HG03025 (cell line): ENCODE data around the gene DNAH1.

Source experiments
- ATAC-seq: cut with Tn5 transposase; IDR thresholded peaks from one replicate; pipeline ENCODE4 v1.9.1; 2021; ENCODE audit warnings: mild to moderate bottlenecking, moderate library complexity; ENCODE audit not compliant: unreplicated experiment, low FRiP score

The DNAH1 gene

DNA sequence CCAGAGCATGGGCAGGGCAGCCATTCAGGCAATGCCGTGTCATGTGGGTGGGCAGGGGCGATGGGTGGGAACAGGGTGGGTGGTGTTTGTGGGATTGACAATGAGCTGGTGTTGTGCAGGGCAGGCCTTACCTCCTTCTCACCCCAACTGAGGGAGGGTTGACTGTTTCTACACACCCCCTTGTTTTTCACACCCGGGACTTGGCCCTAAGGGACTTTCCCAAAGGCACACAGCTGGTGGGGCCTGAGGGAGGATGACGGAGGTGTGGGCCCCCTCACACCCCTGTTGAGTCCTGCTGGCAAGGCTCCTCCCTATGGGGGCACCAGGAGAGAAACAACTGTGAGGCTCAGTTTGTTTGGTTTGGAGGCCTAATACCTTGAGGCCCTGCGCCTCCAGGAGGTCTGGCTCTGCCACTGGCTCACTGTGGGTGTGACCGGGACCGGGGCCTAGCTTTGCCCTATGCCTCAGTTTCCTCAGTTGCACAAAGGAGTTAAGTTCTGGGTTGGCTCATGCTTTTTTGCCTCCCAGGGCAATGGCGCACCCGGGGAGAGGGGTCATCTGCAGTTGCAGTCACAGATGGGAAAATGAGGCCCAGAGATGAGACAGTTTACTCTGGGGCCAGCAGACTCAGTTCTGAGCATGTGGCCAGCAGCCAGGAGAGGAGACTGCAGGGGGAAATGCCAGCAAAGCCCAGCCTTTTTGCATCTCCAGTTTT, 5.1 kb upstream of the DNAH1 start:
- no peak for ATAC-seq

DNA sequence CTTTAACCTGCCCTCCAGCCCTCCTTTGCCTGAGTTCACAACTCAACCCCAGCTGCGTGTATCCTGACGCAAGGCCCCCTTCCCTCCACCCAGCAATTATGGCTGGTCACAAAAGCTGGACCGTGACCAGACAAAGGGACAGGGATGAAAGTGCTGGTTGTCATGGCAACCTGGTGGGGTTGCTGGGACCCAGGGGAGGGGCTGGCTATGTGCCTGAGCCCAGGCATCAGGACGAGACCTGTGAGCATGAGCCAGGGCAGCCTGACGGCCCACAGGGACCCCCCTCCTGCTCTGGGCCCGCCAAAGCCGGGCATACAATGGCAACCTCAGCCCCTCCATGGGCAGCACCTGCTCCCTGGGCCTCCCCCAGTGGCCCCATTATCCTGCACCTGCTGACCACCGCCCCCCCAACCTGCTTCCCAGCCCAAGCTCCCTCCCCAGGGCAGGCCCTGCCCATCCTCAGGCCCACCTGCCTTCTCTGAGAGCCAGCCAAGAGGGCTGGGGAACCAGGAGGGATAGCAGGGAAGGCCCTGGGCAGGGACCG, 4.5 kb upstream of the DNAH1 start:
- no peak for ATAC-seq

DNA sequence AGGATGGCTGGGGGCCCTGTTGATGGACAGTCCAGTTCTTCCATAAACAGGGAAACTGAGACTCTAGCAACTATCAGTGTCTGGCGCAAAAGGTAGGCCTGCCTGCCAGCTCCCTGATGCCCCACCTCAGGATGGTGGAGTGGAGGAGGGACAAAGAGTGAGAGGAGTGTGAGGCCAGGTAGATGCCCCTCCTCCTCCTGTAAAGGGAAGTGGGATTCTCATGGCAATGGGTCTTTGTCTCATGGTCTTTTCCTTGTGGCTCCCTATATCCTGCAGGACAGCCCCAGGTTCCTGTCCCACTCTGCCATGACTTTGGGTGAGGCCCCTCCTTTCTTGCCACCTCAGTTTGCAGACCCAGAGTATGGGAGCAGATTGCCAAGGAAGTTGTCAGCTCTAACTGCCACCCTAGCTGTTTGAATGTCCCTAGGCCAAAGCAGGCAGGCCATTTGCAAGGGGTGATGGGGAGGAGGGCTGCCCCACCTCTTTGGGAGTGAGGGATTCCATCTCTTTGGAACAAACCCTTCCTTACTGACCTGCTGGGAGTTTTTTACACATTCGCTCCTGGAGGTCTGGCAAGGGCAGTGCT, 2.8 kb upstream of the DNAH1 start:
- ATAC-seq, result no peak

DNA sequence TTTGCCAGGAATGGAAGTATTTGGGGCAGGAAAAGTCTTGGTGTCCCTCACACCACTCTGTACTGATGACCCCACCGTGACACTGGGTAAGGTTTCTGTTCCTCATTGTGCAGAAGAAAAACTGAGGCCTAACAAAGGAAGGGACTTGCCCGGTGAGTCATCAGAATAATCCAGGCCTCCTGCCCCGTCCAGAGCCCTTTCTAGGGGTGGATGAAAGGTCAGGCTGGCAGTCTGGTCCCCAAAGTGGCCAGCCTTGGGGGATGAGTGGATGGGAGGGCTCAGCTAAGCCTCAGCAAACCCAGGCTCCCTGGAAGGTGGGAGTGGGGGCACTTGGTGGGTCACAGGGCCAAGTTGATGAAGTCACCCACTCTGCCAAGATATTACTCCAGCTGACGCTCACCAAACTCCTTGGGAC, 2.3 kb upstream of the DNAH1 start:
- peak; percentile 45 for ATAC-seq

DNA sequence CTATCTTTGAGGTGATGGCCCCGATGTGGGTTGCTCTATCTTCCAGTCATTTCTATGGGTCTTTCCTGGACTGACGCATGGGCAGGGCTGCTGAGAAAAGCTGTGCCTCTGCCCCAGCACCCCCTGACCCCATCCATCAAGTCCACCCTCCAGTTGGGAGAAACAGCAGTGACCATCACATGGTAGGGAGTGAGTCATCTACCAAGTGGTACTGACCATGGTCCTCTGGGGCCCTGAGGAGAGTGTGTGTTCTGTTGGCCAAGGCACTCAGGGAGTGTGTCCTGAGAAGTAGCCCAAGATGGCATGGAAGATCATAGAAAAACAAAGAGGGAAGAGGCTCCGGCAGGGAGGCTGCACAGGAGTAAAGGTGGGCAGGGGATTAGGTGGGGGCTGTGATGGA, 1.6 kb upstream of the DNAH1 start:
- no peak for ATAC-seq

DNA sequence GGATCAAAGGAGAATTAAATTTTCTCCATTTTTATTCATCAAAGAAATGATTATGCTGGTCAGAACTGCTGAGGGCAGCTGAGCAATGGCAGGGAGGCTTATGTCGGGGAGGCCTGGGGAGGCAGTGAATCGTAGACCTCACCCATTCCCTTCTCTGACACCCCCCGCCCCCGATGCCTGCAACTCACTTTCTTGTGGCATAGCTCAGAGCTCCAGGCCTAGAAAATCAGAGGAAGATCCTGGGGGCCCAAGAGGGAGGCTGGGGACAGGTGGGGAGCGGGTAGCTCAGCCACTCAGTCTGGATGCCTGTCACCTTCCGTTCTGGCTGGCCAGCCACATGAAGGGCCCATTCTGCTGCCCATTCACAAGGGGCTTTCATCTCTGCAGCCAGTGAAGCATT, 1.1 kb upstream of the DNAH1 start:
- no peak for ATAC-seq

DNA sequence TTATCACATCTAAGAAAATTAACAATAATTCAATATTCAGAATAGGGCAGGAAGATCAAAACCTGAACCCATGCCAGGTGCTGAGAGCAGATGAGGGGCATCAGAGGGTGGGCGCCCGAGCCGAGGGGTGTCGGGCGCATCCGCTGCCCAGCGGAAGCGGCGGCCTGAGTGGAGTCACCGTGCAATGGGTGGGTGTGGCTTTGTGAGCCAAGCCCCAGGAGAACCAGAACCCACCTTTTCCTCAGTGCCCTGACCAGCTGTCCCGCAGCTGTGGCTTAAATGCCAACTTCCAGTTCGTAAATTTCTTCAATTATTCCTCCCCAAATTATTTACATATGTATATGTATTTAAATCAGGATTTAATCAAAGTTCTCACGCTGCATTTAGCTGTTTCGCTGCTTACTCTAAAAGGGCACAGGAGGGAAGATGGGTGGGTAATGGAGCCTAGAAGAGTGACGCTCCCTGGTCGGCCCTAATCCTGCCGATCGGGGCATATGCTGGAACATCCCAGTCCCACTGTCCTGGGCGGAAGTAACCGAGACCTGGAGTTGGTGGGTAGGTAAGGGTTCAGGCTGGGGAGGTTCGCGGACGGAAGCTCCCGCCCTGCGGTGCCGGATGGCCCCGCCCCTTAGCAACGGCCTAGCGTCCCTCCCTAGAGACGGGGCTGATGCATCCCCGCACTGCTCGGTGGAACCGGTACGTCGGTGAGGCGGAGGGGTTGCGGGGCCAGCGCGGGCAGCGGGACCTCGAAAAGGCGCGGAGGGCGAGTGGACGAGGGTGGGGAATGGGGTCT, 1.3 kb downstream of the DNAH1 start:
- ATAC-seq, result no peak

DNA sequence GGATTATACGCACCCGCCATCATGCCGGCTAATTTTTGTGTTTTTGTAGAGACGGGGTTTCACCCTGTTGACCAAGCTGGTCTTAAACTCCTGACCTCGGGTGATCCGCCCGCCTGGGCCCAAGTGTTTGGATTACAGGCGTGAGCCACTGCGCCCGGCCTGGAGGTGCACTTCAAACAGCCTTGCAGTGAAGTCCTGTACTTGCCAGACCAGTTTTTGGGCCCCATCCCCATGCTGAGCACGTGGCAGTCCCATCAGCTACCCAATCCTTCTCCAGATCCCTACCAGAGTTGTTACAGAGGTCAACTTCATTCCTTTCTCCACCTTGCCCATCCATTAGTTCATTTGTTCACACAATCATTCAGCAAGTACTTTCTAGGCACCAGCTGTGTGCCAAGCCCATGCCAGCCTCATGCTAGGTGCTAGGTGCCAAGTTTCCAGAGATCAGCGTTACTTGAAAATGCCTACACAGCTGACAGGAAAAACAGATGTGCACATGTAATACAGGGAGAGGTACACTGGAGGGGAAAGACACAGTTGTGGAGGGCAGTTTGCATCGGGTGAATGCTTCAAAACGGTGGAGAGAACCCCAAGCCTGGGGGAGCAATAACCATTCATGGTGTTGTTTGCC, 2.2 kb downstream of the DNAH1 start:
- ATAC-seq, result no peak

DNA sequence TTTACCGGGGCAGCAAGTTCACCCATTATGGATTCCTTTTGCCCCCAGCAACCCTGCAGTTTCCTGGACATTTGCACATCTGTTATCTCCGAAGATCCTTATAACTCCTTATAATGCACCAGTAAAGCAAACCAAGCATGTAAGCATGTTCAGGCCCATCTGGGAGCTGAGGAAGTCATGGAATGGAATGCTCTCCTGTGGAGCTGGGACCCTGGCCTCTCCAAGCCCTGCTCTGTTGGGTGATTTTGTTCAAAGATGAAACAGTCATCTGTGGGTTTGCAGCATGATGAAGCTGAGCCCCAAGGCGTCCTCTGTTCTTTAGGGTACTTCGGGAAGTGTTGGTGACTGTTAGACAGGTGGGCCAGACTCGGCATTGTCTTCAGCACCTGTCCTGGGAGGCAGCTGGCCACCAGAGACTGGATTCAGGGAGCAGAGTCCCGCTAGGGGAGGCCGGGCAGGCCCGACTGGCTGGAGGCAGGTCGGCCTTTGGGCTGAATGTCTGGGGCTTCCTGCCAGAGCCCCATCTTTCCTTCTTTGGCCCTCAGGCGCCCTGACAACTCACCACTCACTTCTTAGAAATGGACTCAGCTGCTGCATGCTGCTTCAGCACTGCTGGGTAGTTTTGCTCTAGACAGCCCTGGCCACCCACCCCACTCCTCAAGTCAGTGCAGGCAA, 3.9 kb downstream of the DNAH1 start:
- no peak for ATAC-seq

DNA sequence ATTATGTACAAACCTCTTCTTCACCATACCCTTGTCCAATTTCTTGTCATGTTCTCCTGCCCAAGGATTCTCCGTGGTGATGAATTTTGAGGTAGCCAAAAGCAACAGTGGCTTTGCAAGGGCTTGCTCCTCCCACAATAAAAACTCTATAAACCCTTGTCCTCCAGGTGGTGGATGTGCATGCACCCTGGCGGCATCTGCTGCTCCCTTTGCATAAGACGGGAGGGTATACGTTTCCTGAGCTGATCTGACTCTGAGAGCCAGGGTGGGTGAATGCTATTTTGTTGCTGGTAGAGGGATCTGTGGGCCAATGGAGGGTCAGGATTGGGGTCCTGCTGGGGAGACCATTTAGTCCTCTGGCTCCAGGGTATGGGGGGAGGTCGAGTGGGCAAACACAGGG, 5.4 kb downstream of the DNAH1 start:
- no peak for ATAC-seq

DNA sequence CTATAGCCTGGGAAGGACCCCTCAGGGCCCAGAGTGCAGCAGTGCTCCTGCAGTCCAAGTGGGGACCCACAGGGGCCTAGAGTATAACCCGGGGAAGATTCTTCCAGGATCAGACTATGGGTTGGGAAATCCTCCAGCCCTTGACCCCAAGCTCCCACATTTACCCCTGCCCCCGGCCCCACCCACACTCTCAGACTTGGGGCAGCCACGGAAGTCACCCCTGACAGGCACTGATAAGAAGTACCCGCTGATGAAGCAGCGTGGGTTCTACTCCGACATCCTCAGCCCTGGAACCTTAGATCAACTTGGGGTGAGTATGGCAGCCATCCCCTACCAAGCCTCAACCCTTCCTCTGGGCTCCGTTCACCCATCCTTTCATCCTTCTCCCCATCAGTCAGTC, 6.3 kb downstream of the DNAH1 start:
- no peak for ATAC-seq

DNA sequence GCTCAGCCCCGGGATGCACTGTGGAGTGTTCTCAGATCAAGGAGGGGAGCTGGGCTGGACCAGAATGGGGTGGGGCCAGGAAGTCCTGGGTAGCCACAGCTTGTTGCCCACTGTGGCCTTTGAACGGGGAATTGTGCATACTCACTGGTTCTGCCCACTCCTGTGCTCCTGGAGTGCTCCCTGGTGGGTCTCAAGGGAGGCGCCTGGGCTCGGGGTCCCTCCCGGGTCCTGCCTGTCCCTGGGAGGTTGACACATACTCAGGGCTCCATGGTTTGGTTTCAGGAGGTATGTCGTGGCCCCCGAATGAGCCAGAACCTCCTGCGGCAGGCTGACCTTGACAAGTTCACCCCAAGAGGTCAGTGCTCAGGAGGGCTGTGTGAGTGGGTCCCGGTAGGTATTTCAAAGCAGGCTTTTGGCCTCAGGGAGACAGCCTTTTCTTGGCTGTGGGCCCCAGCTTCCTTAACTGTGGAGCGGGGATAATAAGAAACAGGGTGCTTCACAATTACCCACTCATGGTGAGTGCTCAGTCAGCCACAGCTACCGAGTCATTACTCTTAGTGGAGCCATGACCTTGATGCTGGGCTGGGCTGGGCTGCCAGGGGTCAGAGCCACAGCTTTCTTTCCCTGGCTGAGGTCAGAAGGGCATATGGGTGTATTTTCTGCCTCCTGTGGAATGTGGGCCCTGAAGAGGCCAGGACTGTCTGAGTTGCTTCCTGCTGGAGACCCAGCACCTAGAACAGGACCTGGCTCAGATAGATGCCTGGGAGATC, 7.6 kb downstream of the DNAH1 start:
- ATAC-seq, result no peak

DNA sequence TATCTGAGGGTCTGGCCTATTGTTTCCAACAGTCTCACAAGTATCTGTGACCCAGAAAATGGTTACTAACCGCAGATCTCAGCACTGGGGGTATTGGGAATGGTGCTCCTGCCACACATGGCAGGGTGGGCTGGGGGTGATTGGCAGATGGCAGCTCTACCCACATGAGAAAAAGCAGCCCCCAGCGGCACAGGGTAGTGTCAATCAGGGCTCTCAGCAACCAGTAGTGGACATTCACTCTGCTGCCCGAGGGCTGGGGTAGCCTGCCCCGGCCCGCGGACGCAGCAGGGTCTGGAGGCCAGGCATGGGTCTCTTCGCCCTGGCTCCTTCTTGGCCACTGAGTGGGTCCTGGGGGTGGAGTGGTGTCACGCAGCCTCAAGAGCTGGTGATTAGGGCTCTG, 8.6 kb downstream of the DNAH1 start:
- ATAC-seq, result no peak

DNA sequence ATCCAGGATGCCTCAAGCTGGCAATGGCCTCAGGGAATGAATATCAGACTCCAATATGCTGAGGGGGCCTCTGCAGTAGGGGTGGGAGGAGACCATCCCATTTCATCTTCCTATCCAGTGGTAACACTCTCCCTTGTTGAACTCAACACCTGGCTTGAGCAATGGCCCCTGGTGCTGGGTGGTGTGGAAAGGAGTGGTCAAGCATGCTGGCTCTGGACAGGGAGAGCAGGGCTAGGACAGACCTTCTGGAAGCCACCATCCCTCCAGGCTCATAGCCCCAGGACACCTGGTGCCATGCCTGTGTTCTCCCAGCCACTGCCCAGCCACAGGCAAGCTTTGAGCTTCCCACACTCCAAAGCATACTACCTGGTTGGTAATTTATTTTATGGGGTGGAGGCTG, 9.6 kb downstream of the DNAH1 start:
- ATAC-seq, result no peak

DNA sequence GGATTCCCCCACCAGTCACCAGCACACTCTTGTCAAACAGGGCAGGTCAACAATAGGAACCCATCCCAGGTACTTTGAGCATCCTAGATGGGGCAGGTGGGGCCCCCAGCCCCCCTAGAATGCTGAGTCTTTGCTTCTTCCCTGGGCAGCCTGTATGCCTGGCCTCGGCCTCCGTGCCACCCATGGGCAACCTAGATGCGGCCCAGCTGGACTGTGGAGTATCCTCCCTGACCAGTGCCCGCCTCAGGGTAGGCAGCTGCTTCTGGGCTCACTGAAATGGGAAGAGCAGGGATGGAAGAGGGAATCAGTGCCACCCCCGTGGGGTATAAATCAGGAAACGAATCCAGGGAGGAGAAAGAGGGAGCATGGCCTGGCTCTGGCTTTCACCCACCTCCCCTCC, 10.9 kb downstream of the DNAH1 start:
- ATAC-seq, result no peak

DNA sequence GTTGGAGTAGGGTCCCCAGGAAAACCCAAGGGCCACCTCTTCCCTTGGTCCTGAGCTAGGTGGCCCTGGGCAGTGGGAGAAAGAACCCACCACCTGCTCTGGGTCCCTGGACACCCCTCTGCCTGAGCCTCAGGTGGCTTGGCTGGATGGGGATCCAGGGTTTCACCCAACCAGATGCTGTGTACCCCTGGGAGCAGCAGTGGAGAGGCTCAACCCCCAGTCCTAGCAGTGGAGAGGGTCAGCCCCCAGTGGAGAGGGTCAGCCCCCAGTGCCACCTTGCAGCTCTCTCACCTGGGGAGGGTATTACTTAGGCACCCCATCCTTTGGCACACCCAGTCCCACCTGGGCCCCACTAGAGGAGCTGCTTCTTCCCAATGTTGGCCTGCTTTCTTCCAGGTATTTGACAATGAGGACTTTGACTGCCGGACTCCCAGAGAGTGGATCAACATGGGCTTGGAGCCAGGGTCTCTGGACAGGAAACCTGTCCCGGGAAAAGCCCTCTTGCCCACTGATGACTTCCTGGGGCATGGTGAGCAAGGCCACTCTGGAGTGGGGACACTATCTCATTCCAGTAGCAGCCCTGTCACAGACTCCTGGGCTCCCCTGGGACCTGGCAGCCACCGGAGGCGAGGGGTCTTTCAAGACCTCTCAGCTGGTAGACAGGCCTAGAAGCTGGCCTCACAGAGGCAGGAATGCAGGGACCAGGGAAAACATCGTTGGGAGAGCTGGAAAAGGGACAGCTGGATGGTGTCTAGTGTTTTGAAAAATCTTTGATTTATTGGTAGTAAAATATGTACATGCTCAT, 11.6 kb downstream of the DNAH1 start:
- ATAC-seq, result no peak

DNA sequence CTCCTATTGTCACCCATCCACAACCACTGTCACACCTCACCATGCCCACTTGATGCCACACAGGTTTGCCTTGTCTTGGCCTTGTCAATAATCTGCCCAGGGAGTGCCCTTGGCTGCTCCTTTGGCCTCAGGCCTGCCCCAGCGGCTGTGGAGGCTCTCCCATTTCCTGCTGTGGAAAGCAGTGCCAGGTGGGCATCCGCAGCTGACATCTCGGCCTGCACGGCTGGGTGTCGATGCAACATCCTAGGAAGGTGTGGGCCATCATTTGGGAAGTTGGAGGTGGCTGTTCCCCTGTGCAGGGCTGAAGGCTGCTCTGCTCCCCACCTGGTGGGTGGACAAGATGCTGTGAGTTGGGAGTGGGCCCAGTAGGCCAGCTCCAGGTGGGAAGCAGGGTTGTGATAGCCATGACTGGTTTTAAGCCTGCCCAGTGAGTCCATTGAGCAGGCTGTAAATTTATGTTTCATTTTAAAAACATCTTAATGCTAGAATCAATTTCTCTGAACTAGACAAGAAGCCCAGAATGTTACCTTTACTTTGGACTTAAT, 12.5 kb downstream of the DNAH1 start:
- no peak for ATAC-seq

DNA sequence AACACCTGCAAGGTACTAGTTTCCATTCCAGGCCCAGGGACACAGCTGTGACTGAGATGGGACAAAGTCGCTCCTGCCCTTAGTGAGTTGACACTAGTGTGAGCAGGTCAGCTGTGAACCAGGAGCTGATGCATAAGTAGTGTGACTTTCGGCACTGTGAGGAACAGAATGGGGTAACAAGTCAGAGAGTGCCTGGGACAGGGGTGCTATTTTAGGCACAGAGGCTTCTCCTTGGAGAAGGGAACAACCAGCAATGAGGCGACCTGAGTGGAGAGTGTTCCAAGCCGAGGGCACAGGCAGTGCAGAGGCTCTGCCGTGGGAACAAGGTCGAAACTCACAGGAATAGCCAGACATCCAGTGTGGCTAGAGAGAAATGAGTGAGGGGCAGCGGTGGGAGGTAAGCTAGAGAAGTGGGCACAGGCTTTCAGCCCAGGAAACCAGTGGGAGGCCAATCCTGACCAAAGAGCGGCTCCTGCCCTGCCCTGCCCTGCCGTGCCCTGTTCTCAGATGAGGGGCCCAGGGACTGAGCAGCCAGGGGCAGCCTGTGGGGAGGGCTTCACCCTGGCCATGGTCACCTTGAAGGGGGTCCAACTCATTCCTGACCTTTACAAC, 14.2 kb downstream of the DNAH1 start:
- no peak for ATAC-seq
